ENCODE data around the gene CCNYL1.

DNA sequence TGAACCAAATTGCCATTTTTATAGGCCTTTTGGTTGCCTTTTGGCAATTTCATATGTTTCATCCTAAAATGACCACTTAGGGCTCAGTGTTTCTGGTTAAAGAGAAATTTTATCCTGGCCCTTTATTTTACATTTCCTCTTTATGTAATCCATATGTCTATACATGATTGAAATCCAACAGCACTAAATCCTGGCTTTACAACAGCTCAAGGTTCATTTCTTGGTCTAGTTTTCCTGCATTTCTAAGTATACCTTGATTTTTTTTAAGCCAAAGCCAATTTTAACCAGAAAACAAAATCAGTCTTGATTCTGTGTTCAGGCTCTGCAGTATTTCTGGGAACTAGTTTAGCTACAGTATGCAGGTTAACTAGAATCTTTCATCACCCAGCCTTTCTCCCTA is 46.6 kb downstream of the CCNYL1 start:
- TF ChIP-seq, protein P1, sequence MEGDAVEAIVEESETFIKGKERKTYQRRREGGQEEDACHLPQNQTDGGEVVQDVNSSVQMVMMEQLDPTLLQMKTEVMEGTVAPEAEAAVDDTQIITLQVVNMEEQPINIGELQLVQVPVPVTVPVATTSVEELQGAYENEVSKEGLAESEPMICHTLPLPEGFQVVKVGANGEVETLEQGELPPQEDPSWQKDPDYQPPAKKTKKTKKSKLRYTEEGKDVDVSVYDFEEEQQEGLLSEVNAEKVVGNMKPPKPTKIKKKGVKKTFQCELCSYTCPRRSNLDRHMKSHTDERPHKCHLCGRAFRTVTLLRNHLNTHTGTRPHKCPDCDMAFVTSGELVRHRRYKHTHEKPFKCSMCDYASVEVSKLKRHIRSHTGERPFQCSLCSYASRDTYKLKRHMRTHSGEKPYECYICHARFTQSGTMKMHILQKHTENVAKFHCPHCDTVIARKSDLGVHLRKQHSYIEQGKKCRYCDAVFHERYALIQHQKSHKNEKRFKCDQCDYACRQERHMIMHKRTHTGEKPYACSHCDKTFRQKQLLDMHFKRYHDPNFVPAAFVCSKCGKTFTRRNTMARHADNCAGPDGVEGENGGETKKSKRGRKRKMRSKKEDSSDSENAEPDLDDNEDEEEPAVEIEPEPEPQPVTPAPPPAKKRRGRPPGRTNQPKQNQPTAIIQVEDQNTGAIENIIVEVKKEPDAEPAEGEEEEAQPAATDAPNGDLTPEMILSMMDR (IDR thresholded peaks at IDR 0.05 in 4 of 5, conservative IDR thresholded peaks at IDR 0.05 in 1 of 5): no peak
- TF ChIP-seq POLR2A (IDR thresholded peaks at IDR 0.05): no peak
